ENCODE results near the gene ERC2.
A peak's percentile ranks its signal among the peaks of the same experiment; 100 is the strongest.
"Not testable (repeated sequence)": the region's sequence is repeated elsewhere in the genome, so short reads cannot be mapped to it uniquely, and the experiment has no call there.

Gene ERC2

GRCh38 chr3:56468184-56469106 lies at the start of gene ERC2:
Gene ERC2 (minus strand): TSS chr3:56468467.
- peak; percentile 24 for DNase-seq

DNA sequence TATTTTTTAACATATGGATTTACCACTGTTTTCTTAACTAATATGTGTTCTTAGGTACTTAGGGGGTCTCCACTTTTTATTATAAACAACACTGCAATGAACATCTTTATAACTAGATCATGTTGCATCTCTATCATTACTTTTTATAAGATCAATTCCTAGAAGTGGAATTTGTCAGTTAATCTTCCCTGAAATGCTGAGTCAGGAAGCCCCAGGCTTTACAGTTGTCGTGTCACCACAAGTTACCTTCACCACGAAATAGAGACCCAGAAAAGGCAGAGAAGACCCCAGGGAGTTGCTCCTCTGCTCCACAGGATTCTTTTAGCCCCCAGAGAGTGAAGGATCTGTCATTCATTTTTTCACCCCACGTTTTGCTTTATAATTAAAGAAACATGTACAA lies 34.5 kb upstream of the ERC2 start:
- no peak for DNase-seq

- DNase-seq, result not testable (repeated sequence)
Observed at GRCh38 chr3:56496376-56496775, 28.1 kb upstream of the ERC2 start.

DNA sequence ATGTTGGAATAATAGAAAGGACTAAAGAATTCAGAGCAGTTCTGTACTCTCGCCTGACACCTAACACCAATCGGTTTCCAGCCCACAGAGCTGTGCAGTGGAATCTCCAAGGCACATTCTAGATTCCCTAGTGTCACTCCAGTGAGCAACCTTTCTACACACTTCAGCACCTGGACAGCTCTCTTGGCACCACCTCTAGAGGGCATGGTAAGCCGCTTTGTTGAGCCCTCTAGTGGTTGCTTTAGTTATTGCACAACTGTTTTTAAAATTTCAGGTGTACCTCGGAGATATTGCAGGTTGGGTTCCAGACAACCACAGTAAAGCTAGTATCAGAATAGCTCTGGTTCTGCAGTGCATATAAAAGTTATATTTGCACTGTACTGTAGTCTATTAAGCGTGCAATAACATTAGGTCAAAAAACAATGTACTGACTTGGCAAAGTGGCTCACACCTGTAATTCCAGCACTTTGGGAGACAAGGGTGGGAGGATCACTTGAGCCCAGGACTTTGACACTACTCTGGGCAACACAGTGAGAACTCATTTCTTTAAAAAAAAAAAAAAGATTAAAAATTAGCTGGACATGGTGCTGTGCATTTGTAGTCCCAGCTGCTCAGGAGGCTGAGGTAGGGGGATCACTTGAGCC lies 26.5 kb upstream of the ERC2 start:
- DNase-seq, result peak; percentile 86

GRCh38 chr3:56491566-56491965 lies 23.3 kb upstream of the ERC2 start:
- no peak for DNase-seq

- DNase-seq, result no peak
Observed at GRCh38 chr3:56488812-56489600, 20.7 kb upstream of the ERC2 start.

DNA sequence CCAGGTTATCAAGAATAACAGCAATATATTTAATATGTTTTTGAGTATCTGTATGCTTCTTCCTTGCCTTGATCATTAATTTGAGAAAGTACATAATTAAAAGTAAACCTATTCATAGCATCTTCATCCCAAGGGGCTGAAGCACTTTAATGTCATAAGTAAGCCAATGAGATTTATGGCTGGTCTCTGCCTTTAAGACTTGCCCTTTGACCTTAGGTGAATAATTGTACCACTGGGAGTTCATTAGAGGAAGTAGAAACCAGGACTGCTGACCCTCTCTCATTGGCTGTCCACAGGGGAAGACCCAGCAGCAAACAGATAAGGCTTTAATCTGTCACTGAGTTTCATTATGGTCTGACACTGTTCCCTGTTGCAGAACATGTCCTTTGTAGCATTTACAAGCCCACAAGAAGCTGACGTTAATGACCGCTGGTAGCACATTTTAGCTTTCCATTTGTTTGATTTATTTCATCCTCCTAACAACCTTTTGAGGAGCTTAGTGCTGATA lies 16.3 kb upstream of the ERC2 start:
- DNase-seq, result no peak

DNA sequence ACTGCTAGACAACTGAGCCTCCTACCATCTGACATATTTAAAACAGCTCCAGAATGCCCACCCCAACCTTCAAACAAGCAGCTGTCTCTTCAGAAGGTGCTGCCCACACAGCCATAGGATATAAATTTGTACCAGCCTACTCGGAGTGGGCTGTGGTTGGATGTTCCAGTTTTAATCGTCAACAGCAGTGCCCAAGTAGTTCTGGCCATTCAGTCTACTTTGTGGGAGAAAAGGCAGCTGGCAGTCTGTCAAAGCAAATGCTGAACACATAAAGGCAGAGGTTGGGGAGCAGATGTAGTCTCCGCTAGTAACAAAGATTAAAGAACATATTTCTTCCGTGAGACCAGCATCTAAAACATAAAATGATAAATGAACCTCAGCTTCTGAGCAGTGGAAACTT lies 15.9 kb upstream of the ERC2 start:
- DNase-seq, result no peak

DNA sequence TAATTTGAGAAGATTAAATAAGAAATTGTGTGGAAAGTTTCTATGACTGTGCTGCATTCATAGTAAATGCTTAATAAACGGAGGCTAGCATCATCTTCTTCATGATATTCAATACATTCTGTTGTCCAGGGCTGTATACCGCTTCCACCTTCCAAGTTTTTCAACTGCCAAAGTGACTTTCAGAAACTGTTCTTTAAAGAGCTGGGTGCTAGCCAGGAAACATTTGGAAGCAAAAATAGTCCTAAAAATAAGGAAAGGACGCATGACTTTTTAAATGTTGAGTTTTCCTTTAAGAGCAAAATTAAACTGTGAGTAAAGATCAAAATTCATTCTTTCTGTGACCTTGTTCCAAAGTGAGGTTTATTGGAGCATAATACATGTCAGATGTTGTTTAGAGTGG lies 9.4 kb upstream of the ERC2 start:
- no peak for DNase-seq

DNA sequence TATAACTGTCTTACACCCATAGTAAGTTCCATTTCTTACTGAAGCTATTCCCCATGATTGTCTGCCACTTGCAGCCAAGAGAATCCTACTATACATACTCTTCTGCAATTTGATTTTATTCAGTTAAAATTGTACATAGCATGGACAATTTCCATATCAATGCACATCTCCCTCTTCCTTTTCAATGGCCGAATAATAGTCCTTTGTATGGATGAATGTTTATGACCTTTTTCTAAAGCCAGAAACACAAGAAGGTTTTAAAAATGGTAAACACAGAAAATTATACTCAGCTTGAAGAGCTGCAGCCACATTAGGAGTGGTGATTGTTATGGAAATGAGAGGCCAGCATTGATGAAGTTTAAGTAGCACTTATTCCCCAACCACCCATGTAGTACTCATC lies 8.5 kb upstream of the ERC2 start:
- no peak for DNase-seq

- DNase-seq, result no peak
Observed at GRCh38 chr3:56471771-56472170, 3.5 kb upstream of the ERC2 start.

DNA sequence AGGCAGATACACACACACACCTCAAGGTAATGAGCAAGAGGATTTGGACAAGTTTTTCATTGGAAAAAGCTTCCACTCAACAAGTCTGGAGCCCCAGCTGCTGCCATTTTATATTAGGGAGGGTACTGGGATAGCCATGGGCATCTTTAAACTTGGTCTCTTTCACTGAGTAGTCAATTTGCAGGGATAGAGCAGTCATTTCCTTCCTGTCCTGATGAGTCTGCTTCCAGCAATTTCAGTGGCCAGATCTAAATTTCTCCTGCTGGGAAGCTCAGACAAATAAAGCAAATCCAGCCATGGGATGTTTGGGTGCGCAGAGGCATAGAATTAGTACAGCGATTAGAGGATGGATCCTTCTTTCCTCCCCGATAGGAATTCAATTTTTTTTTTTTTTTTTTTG lies 874 bp upstream of the ERC2 start:
- DNase-seq, result no peak

DNA sequence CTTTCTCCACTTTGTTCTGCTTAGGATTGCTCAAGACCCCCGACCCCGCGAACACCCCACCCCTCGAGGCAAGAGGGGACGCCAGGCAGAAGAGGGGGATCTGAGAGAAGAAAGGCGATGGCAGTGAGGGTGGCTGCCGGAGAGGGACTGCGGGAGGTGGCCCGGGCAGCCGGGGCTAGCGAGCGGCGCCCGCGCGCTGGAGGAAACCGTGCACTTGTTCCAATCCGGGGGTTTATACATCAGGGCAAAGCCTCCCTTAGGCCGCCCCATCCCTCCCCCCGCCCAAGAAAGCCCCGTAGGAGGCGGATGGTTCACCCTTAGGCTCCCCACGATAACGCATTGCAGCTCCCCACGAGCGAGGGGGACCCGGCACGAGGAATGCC lies 475 bp downstream of the ERC2 start:
- no peak for DNase-seq

- DNase-seq, result peak; percentile 39
Observed at GRCh38 chr3:56467108-56467507, 1.2 kb downstream of the ERC2 start.

DNA sequence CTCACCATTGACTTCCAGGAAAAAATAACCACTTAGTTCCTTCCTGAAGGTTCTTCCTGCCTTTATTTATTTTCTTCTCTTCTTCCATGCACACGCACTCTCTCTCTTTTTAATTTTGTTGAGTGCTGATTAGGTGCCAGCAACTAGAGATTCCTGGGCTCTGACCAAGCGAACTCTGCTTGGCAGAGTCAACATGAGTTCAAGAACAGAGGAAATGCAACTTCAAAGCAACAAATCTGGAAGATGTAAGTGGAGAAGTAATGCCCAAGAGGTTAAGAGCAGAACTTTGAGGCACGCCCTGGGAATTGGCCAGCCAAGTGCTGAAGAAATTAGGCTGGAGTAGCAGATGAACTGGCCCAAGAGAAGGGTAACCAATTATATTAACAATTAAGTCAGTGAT lies 8.5 kb downstream of the ERC2 start:
- no peak for DNase-seq

DNA sequence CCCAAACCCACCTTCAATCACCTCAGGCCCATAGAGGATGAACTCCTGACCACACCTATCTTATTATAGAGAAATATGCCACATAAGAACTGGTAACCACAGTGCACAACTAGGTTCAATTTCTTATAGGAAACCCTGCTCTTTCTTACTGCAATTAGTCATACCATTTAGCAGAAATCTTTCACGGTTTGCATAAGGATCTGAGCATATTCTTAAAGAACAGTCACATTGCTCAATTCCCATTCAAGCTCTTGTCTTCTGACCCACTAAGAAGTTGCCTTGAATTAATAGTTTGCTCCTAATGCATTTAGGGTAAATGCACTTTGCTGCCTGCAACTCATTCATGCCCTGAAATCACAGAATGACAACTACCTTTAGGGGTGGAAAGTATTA lies 9.2 kb downstream of the ERC2 start:
- no peak for DNase-seq

DNA sequence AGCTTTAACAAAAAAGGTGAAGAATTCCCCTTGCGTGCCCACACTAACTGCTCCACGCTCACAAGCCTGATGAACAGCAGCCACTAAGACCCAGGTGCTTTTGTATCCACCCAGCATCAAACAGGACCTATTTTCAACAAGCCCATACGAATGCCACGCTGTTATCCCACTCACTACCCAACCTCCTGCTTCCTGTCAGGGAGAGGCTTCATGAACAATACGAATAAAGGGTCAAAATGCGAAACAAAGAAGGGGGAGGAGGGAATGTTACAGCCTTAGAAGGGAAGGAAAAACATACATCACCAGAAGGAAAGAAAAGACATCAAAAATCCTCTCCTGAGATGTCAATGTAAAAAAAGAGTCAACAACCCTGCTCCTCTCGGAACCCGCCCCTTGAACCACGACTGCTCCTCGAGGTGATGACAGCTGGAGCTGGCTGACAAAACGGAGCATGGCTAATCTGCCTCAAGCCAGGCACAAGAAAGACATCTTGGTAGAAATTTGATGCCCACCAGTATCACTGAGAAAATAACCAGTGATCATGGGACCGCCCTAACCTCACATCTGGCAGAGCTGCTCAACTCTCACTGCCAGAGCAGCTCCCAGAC lies 9.7 kb downstream of the ERC2 start:
- DNase-seq, result no peak

- no peak for DNase-seq
Observed at GRCh38 chr3:56456117-56456516, 12.2 kb downstream of the ERC2 start.

DNA sequence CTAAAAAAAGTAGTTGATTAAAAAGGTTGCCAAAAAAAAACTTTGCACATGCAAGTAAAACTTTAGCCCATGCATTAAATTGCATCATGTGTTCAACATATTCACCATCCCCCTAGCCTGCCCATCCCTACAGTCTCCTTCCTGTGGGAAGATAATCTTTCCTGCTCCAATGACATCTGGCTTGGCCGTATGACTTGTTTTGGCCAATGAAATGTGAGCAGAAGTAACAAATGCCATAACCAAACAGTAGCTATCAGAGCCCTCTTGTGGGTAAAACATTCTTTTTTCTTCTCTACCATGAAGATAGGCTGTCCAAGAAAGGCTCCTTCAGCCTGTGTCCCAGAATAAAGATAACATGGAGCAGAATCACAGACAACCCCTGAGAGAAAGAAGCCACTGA lies 15.3 kb downstream of the ERC2 start:
- no peak for DNase-seq

GRCh38 chr3:56452085-56452484 lies 16.2 kb downstream of the ERC2 start:
- DNase-seq, result no peak

DNA sequence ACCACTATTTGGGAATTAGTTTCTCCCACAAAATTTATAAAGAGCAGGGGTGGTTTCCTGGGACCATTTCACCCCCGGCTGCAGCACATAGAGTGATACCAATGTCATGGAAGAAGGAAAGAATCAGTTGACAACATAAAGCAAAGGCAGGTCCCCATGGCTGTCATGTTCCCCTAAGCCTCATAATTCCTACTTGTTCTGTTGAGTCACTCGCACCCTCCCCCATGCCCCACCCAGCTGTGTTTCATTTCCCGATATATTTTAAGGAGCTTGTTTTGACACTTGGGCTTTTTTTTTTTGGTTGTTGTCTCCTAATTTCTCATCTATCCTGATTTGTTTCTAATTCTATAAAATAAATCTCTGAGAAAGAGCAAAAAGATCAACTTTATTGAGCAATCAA lies 24.9 kb downstream of the ERC2 start:
- DNase-seq, result no peak

DNA sequence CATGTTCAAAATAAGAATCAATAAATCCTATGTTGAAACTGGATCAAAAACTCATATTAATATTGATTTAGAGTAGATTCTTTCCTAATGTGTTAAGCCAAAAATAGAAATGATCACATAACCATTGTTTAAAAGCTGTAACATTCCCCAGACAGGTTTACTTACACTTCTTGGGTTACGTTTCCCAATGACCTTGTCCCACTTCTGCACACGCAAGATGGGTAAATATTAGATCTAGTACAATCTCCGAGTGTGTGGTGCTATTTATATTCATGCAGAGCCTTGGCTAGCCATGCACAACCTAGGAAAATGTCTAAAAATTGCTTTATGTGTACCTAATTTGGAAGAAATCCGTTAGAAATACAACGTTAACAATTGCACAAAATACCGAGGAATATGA lies 39.6 kb downstream of the ERC2 start:
- DNase-seq, result no peak

GRCh38 chr3:56424885-56425284 lies 43.4 kb downstream of the ERC2 start:
- no peak for DNase-seq

Measured in fibroblast of upper back skin (primary cell).